ENCODE results near the gene DYNC1LI1.
"Not testable (repeated sequence)": the region's sequence is repeated elsewhere in the genome, so short reads cannot be mapped to it uniquely, and the experiment has no call there.

The DYNC1LI1 gene

GRCh38 chr3:32583708-32584107 is 13.1 kb upstream of the DYNC1LI1 start:
- no peak for DNase-seq (ENCODE audit: low read depth, low spot score)

DNA sequence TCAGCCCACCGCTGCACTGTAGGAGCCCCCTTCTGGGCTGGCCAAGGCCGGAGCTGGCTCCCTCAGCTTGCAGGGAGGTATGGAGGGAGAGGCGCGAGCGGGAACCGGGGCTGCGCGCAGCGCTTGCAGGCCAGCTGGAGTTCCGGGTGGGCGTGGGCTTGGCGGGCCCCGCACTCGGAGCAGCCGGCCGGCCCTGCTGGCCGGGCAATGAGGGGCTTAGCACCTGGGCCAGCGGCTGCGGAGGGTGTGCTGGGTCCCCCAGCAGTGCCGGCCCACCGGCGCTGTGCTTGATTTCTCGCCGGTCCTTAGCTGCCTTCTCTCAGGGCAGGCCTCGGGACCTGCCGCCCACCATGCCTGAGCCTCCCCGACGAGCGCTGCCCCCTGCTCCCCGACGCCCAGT is 8.0 kb upstream of the DYNC1LI1 start:
- DNase-seq (ENCODE audit: low read depth, low spot score) = not testable (repeated sequence)

DNA sequence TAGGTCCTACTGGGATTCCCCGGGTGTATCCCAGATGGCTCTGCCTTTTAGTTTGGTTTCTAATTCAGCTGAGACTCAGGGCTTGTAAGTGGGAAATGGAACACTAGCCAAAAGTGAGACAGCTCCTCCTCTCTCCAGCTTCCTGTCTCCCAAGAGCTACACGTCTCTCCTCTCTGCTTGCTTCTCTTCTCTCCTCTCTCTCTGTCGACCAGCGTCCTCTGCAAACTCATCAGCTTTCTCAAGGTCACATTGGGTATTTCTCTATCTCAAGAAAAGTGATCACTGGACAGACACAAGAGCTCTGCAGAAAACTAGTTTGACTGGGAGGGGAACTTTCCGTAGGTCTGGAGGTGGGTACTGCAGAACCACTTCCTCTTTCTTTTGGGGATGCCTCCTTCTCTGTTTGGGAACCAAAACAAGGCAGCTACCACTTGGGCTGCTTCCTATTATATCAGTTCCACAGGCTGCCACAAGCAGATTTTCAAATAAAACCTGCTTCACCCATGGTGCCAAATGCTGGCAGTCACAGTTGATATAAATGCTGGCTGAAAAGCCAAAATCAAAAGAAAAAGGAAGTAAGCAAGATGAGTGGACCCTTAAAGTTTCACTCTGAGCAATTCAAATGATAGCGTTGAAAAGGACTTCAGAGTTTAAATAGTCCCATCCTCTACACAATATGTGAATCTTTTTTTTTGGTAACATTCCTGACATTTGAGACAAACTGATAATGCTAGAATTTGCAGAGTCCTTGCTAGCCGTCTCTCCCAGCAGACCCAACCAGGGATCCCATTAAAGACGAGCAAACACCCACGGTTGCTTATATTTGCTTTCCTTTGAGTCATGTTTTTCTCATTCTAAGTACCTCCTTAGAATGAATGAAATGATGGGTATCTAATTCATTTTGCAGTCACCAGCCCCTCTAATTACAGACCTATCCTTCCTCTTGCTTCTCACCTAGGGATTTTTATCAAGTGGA is 7.2 kb upstream of the DYNC1LI1 start:
- DNase-seq (ENCODE audit: low read depth, low spot score) = no peak

GRCh38 chr3:32577174-32577573 is 6.5 kb upstream of the DYNC1LI1 start:
- DNase-seq (ENCODE audit: low read depth, low spot score) = no peak

DNA sequence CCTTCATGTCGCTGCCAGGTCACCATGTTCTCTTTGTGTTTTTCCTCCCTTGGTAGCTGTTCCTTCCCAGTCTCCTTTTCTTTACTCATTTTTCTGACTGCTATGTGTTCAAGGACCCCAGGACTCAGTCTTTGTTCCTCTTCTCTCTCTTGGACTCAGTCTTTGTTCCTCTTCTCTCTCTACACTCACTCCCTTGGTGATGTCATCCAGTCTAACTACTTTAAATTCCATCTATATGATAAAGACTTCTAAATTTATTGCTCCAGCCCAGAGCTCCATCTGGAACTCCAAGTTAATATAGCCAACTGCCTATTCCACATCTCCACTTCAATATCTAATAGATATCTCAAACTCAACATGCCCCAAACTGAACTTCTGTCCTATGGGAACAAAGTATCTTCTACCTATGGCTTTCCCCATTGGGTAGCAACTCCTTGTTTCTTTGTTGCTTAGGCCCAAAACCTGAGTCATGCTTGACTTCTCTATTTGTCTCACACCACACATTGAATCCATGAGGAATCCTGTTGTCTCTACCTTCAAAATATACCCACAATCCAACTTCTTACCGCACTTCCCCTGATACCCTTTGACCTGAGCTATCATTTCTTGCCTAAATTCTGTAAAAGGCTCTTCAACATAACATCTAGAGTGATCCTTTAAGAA is 4.9 kb upstream of the DYNC1LI1 start:
- DNase-seq (ENCODE audit: low read depth, low spot score) = no peak

GRCh38 chr3:32571192-32571485 is 481 bp upstream of the DYNC1LI1 start:
- DNase-seq (ENCODE audit: low read depth, low spot score) = no peak

DNA sequence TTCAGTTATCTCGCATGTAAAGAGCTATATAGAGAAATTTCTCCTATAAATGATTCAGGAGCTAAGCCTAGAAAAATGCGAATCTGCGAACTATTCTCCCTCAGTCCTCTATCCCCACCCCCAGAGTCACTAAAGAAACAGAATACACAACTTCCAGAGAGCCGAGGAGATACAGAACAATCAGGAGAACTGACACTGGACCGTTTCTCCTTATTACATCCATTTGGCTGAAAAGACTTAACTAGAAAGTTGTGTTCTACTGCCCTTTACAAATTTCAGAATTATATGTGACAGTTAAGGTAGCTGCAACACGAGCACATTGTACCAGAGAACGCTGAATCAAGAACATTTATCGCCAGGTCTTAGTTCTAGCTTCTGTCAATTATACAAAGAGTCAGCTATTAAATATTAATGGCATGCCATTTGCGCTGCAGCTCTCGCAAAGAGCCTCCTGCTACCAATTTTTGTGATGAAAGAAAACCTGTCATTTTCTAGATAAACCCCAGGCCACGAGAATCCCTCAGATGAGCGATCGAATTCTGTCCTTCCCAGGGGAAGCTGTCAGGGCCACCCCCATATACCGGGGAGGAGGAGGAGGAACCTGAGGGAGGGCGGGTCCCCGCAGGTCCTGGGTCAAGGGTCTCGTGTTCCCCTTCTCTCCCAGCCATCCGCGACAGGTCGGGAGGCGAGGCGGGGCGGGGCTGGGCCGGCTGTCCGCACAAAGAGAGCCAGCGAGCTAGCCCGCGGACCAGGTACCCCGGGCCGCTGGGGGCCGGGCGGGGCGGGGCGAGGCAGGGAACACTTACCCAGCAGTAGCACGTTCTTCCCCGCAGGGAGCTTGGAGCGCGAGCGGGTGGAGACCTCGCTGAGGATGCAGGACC is 878 bp downstream of the DYNC1LI1 start:
- DNase-seq (ENCODE audit: low read depth, low spot score) = no peak

DNA sequence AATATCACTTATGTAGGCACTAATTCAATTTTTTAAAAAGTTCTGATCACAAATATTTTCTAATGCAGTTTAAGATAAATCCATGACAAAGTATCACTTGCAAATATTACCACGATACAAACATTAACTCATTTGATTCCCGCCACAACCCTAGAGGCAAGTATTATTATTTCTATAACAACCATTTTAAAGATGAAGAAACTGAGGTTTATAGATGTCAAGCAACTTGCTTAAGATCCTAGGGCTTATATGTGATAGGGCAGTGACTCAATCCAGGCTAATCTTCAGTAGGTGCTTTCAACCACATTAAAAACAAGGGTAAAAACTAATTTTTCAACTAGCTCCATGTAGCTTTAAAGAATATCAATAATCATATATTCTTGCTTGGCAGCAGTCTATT is 1.7 kb downstream of the DYNC1LI1 start:
- no peak for DNase-seq (ENCODE audit: low read depth, low spot score)

DNA sequence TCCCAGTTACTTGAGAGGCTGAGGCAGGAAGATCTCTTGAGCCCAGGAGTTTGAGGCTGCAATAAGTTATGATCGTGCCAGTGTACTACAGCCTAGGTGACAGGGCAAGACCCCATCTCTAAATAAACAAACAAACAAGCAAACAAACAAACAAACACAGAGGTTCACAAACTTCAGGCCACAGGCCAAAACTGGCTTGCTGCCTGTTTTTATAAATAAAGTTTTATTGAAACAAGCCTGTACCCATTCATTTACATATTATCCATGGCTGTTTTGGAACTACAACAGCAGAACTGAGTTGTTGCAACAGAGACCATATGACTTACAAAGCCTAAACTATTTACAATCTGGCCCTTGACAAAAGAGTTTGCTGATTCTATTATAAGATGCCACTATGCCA is 6.5 kb downstream of the DYNC1LI1 start:
- DNase-seq (ENCODE audit: low read depth, low spot score) = no peak

GRCh38 chr3:32562640-32563039 is 8.0 kb downstream of the DYNC1LI1 start:
- no peak for DNase-seq (ENCODE audit: low read depth, low spot score)

GRCh38 chr3:32557640-32558352 is 12.9 kb downstream of the DYNC1LI1 start:
- no peak for DNase-seq (ENCODE audit: low read depth, low spot score)

DNA sequence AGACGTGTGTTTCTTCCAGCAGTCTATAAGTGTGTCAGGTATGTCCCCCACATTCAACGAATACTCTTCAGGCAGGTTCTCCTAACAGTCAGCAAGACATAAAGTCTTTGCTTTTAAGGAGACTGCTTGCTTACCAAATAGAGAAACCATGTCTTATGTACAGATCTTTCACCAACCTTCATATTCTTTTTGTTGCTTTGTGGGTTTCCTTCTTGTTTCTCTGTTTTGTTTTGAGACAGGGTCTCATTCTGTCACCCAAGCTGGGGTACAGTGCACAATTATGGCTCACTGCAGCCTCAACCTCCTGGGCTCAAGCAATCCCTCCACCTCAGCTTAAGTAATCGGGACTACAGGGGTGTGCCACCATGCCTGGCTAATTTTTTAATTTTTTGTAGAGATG is 14.3 kb downstream of the DYNC1LI1 start:
- DNase-seq (ENCODE audit: low read depth, low spot score) = no peak

DNA sequence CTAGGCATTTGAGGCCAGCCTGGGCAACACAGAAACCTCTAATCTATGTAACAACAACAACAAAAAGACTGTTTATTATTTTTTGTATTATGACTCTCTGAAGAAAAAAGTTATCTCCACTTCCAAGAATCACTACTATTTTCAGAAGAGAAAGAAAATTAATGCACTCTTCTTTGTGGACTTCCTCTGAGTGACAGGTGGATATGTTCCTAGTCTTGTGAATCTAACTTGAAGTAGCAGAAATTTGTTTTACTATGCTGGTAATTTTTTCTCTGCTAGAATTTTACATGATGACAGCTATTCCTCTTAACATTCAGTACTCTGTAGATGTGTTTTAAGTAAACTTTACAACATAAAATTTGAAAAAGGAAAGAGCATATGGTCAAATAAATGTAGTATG is 16.7 kb downstream of the DYNC1LI1 start:
- DNase-seq (ENCODE audit: low read depth, low spot score) = no peak

- no peak for DNase-seq (ENCODE audit: low read depth, low spot score)
Observed at GRCh38 chr3:32553459-32553858, 17.2 kb downstream of the DYNC1LI1 start.

- DNase-seq (ENCODE audit: low read depth, low spot score) = no peak
Observed at GRCh38 chr3:32552013-32552412, 18.6 kb downstream of the DYNC1LI1 start.

DNA sequence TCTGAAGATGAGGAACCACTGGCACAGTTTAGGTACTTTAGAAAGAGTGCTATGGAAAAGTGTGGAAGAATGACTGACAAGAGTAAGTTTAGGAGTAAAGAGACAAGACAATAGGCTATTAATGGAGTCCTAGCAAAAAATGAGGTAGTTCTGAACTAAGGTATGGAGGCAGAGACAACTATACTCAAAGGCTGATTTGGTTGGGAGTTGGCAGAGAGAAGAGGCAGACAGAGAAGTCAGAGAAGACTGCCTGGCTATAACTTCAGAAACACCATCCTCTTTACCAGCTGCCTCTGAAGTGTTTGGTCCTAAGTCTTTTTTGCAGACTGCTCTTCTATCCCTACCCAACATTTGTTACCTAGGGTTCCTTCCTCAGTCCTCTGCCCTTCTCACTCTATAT is 19.2 kb downstream of the DYNC1LI1 start:
- no peak for DNase-seq (ENCODE audit: low read depth, low spot score)

- no peak for DNase-seq (ENCODE audit: low read depth, low spot score)
Observed at GRCh38 chr3:32551087-32551486, 19.6 kb downstream of the DYNC1LI1 start.

- DNase-seq (ENCODE audit: low read depth, low spot score) = no peak
Observed at GRCh38 chr3:32545305-32545704, 25.4 kb downstream of the DYNC1LI1 start.

GRCh38 chr3:32544894-32545293 is 25.8 kb downstream of the DYNC1LI1 start:
- no peak for DNase-seq (ENCODE audit: low read depth, low spot score)

- no peak for DNase-seq (ENCODE audit: low read depth, low spot score)
Observed at GRCh38 chr3:32542807-32543206, 27.9 kb downstream of the DYNC1LI1 start.

- DNase-seq (ENCODE audit: low read depth, low spot score) = no peak
Observed at GRCh38 chr3:32540899-32541298, 29.8 kb downstream of the DYNC1LI1 start.

GRCh38 chr3:32532434-32532833 is 38.2 kb downstream of the DYNC1LI1 start:
- DNase-seq (ENCODE audit: low read depth, low spot score) = no peak

Data from activated CD4-positive, CD25-positive, alpha-beta regulatory T cell treated with anti-CD3 and anti-CD28 coated beads, Interleukin-2, amount 50 U/mL, for 16 hours (primary cell).